Stimulated activated CD4-positive, alpha-beta T cell treated with anti-CD3 and anti-CD28 coated beads, TNF-alpha, amount 100 ng/mL, for 1 hour (primary cell): Measurements from ENCODE around the gene SEMA3E.
"Not testable (repeated sequence)": the region's sequence is repeated elsewhere in the genome, so short reads cannot be mapped to it uniquely, and the experiment has no call there.

Source experiments
- DNase-seq, 3 donors: peaks; one replicate each; pipeline ENCODE4 v3.0.0-alpha.2; 2020; ENCODE audit warnings: low read depth in 3 of 3, low spot score in 1 of 3

Gene SEMA3E

DNA sequence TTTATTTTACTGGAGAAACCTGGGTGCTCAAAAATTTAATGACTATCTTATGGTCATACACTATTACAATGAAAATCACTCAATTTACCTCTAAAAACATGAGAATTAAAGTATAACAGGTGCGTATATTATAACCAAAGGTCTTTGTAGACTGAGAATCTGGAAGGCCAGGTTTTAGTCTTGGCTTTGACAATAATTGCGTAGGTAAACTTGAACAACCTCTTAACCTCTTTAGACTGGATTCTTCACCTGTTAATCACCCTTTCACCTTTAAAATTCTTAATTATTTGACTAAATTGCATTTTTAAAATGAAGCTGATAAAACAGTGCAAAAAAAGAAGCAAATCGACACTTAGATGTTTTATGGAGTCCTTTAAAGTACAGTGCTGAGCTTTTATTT is 156.1 kb downstream of the SEMA3E start:
- no peak for DNase-seq

DNA sequence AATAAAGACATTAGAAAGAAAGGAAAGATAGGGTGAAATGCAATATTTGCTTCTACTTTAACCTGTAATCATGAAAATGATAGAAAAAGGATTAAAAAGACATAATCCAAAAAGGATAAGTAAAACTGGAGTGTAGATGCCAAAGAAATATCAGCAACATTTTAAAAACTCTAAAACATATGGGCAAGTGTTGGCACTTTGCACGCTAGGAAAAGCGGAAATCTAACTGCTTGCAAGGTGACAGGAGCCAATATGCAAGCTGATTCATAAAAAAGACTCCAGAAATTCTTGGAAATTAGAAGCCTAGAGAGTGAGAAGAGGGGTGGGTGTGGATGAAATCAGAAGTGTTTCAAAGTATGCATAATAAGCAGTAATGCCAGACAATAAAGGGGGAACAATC is 161.1 kb downstream of the SEMA3E start:
- DNase-seq, result no peak

DNA sequence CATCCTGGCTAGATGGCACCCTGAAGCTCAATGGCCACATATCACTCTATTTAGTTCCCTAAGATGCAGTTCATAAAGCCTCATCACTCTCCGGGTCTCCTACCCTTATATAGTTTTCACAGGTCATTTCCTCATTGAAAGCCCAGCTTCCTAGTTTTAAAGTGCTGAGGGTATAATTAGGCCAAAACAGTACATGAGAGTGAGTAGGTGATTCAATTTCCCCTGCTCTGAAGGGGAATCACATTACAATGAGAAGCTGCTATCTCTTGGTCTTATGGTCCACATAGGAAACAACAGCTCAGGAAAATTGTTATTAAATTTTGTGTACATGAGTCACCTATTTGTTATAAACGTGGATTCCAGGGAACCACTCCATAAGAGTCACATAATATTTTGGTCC is 162.0 kb downstream of the SEMA3E start:
- no peak for DNase-seq

DNA sequence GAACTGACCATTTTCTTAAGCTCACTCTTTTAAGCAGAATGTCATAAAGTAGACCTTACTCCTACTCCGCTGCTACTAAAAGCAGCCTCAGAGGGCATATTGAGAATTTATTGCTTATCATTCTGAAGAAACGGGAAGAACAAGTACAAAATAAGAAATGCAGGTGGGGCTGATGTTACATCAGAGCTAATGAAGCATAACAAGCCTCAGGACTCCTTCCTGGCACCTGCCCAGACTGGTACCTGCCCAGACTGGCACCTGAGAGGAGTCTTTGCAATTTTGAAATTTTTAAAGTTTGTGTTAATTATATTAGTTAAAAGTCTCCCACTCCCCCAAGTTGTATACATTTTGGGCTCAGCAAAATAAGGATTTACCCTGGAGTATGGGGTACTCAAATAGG is 162.4 kb downstream of the SEMA3E start:
- no peak for DNase-seq

DNA sequence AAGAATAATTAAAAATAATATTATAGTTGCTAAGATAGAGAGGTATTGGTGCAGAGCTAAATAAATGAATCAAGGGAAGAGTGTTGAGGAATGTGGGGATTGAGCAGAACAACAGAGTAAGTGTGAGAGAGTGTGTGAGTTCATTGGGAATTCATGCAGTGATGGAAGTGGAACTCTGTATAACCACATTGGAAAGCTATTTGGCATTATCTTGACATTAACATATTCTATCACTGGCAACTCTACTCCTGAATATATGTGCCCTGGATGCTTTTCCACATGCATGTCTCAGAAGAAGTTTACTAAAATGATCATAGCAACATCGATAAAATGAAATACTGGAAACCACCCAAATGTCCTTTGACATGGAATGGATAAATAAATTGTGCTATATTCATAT is 164.1 kb downstream of the SEMA3E start:
- DNase-seq, result no peak

DNA sequence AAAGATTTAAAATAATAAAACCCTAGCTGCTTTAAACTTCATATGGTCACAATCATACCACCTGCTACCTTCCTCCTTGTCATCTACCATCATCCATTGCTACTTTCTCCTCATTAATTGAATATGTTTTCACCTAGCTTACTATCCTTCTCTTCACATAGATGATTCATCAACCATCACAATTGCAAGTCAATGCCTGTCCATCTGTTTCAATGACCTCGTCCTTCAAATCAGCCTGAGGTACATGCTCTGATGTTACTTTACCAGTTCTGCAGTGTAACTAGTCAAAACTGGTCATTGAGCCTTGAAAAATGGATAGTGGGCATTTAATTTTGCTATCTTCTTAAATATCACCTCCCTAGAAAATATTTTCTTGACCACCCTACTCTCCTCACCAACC is 164.7 kb downstream of the SEMA3E start:
- no peak for DNase-seq

DNA sequence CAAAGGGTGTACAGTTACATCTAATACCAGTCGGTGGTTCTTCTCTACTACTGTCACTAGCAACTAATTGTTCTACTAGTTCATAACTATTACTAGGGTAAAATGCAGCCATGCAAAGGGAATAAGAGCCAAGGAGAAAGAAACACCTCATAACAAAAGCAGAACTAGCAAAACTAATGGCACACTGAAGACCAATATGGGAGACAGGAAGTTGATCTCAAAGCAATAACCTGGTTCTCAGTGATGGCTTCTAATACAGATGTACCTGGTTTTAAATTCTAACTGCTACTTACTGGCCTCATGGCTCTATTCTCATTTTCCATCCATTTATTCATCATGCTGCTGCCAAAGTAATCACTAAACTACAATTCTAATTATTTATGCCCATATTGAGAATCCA is 170.3 kb downstream of the SEMA3E start:
- DNase-seq, result no peak

DNA sequence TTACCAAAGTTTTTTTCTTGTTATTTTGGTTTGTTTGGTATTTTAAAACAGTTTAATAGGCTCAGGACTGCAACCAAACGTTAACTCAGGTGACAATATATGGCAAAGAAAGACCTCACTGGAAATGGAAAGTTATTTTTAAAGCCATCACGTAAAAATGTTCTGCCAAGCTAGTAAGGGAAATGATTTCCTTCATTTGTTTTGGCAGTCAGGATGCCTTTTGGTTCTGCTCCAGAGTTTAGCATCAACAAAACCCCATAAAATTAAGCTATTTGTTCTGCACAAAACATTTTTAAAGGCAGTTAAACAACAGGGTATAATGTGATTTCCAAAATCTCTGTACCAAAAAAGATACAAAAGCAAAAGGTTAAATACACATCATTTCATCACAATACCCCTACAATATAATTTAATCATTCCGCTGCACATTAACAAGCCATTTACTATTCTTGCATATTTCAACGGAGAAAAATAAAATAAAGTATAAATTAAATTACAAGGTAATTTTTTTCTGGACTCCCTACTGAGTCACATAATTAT is 172.4 kb downstream of the SEMA3E start:
- DNase-seq, result no peak

DNA sequence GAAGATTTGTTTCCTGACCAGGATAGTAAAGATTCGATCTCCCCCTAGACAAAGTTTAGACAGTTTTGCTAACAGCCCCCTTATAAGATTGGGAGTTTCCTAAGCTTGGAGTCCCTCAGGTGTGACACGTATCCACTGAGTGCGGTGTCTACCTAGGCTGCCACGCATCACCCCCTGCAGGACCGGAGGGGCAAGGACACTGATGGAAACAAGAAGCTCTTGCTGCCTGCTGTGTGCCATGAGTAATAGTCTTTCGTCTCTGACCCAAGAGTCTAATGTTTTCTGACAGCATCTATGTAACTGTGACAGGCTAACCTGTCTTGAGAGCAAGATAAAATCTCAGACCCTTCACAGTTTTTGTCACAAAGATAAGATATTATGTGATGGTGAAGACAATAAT is 173.5 kb downstream of the SEMA3E start:
- DNase-seq, result no peak

DNA sequence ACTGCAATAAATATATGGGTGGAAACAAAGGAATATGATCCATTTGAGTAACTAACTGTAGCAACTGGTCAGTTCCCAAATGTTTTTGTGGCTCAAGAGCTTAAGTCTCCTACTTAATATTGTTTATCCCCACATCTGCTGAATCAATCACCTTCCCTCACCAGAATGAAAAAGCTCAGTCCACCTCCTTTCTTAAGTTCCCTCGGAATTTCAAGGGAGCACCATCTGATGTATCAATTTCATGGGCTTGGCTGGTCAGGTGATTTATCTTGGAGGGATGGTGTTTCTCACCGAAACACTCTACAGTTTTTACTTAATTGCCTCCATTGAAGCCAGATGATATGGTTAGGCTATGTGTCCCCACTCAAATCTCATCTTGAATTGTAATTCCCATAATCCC is 176.6 kb downstream of the SEMA3E start:
- no peak for DNase-seq

DNA sequence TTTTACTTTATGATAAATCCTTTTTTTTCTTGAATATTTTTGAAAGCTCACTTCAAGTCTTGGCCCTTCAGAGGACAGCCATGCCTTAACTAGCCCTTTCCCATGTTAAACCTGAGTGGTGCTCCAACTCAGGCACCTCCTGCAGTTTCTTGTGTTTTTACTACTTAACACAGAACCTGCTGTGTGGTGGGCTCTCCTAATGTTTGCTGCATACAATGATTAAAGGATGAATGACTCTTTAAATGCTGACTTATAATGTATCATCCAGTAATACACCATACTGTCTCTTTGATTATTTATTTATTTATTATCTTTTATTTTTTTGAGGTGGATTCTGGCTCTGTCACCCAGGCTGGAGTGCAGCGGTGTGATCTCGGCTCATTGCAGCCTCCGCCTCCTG is 179.4 kb downstream of the SEMA3E start:
- no peak for DNase-seq

DNA sequence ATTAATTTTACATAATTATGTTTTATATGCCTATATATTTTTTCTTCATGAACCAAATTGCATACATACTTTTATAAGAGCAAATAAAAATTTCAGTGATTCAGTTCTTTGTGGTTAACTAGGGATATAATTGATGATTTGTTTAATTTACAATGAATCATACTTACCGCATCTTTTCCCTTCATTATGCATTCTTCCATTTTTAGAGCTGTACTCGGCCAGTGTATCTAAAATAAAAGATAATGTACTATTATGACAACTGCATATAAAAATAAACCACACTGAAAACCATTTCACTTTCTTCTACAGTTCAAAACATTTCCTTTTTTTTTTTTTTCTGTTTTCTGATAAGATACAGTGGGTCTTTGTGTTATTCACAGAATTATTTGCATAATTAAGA is 179.9 kb downstream of the SEMA3E start:
- no peak for DNase-seq

DNA sequence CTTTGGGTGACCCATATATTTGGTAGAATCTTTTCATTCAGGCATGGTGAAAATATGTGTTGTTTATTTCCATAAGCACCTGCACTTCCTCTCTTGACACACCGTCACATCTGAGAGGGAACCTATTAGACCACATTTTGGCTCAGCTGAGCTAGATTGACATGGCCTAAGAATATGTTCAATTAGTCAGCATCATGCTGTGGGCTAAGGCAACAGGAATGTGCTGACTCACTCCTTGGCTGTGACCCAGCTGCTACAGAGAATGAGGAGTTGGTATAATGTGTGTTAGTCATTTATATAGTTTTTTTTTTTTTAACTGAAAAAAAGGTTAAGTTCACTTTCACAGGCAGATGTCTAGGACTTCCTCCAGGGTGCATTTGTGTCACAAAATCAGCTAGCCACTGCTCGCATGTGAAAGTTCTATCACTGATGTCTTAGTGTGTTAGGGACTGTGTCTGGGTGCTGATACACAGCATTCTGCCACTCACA is 180.6 kb downstream of the SEMA3E start:
- no peak for DNase-seq

DNA sequence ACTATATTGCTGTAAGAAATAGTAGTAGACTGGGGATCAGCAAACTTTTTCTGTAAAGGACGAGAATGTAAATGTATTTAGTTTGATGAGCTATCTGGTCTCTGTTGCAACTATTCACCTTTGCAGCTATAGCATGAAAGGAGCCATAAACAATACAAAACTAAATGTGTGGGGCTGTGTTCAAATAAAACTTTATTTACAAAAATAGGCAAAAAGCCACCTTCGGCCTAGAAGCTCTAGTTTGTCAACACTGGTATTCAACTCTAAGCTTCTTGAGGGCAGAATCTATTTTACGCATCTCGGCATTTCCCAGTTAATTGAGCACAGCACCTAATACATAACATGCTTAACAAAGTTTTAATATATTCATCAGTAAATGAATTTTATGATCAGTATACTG is 181.4 kb downstream of the SEMA3E start:
- DNase-seq, result no peak

DNA sequence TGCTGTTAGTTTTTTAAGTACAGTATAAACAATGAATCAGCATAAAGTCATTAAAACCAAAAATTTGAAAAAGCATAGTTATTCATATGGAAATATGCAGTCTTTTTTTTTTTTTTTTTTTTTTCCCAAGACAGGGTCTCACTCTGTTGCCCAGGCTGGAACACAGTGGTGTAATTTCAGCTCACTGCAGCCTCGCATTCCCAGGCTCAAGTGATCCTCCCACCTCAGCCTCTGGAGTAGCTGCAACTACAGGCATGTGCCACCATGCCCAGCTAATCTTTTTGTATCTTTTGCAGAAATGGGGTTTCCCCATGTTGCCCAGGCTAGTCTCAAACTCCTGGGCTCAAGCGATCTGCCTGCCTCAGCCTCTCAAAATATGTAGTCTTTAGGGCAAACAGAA is 182.0 kb downstream of the SEMA3E start:
- no peak for DNase-seq

DNA sequence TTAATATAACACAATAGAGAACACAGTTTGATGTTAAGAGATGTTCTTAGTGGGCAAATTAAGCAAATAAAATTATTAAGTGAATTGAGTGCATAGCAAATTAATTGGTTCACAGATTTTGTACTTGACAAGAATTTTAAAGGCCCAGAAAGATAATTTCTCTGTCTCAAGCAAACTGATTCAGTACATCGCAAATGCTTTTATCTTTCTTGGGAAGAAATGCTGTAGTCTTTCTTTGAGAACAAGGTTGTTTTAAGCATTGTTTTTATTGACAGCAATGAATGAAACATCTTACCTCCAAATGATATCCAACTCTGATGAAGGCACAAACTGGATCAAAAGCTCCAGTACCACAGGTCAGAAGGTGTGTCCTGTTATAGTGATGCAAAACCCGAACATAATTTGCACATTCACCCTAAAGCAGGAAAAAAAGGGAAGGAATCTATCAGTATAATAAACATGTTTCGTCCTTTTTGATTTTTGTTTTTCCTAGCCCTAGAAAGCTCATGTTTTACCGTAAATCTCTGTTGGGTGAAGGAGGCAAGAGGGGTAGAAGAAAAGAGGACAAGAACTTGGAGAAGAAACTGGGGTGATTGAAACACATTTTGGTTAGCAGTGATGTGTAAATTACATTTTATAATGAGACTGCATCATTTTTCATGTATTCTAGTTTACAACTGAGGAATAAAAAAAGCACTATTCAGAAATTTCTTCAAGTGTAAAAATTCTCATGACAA is 182.6 kb downstream of the SEMA3E start:
- DNase-seq, result no peak

DNA sequence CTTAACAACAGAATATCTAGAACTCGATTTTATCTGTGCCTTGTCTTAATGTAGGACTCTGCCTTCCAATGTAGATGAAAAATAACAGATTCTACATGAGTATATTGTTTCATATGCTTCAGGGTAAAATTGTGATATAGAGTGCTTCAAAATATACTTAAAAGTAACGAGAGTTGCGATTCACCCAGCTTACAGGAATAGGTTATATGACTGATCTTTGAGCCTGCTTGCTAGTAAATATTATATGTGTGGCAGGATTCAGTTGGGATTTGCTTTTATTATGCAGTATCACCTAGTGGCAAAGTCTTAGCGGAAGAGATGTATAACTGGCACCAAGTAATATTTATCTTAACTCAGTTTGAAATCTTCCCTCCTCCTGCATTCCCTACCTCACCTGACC is 183.3 kb downstream of the SEMA3E start:
- DNase-seq, result no peak

DNA sequence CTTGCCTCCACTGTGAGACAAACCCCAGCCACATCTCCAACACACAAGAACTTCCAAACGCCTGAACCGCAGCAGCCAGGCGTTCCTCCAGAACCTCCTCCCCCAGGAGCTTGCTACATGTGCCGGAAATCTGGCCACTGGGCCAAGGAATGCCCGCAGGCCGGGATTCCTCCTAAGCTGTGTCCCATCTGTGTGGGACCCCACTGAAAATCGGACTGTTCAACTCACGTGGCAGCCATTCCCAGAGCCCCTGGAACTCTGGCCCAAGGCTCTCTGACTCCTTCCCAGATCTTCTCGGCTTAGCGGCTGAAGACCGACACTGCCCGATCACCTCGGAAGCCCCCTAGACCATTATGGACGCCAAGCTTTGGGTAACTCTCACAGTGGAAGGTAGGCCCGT is 187.1 kb downstream of the SEMA3E start:
- not testable (repeated sequence) for DNase-seq

DNA sequence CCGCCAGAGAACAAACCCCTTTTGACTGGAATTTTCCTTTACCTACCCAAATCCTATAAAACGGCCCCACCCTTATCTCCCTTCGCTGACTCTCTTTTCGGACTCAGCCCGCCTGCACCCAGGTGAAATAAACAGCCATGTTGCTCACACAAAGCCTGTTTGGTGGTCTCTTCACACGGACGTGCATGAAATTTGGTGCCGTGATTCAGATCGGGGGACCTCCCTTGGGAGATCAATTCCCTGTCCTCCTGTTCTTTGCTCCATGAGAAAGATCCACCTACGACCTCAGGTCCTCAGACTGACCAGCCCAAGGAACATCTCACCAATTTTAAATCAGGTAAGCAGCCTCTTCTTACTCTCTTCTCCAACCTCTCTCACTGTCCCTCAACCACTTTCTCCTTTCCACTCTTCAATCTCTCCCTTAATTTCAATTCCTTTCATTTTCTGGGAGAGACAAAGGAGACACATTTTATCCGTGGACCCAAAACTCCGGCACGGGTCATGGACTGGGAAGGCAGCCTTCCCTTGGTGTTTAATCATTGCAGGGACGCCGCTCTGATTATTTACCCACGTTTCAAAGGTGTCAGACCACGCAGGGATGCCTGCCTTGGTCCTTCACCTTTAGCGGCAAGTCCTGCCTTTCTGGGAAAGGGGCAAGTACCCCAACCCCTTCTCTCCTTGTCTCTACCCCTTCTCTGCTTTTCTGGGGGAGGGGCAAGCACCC is 188.8 kb downstream of the SEMA3E start:
- not testable (repeated sequence) for DNase-seq

DNA sequence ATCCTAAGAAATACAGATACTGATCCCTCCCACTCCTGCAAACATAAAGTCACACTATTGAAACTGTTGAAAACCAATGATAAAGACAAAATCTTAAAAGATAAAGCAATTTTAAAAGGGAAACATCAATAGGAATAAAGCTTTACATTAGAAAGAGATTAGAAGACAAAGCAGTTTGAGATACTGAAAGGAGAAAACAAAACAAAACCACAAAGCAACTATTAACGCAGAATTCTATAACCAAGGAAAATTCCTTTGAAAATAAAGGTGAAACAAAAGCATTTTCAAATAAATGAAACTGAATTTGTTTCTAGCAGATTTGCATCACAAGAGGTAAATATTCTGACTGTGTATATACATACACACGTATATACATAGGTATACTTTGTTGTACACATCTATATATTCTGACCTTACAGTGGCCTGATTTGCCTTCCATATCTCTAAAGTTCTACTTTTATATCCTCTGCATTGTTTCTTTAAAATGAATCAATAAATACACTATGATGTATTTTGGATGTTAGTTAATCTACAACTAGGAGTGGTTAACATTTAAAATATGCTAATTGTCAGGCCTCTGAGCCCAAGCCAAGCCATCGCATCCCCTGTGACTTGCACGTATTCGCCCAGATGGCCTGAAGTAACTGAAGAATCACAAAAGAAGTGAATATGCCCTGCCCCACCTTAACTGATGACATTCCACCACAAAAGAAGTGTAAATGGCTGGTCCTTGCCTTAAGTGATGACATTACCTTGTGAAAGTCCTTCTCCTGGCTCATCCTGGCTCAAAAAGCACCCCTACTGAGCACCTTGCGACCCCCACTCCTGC is 189.6 kb downstream of the SEMA3E start:
- DNase-seq, result not testable (repeated sequence)

DNA sequence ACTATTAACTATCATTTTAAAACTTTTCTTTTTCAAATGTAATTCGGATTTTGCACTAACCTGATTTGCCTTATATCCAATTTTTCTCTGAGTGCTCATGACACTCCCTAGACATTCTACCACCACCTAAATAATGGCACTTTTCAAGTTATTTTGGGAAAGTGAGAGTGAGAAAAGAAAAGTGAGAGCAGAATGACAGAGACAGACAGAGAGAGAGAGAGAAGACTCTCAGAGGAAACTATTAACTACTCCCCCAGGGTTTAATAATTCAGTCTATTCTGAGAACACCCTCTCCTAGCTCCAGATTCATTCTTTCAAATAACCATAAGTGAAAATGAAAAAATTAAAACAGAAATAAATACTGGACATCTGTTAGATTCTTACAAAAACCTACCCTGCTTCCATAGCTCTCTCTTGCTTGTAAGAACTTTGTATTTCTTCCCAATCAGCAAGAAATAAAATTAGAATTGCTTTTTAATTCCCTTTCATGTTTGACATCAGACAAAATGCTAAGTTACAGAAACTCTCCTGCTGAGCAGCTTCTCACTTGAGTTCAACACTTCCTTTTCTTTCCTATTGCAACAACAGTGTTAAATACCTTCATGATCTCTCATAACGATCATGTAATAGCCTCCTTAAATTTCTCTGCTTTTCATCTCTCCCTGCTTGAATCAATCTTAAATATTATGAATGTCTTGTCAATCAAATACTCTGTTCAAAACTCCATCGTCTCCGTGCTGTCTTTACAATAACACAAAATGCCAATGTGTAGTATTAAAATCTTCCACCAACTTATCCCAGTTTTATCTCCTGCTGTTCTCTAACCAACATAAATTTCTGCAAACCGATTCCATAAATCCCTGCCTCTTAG is 191.7 kb downstream of the SEMA3E start:
- DNase-seq, result no peak
